GM12878 (cell line): ENCODE results near the gene POU4F3. TPM values are rescaled to one million over a fixed set of nuclear protein-coding genes. Genes with fewer than 3 reads are reported as not detected.

Experiments used
- ATAC-seq: fragments of 200-7000 bp; cut with Tn5 transposase; 3 replicates; pipeline ENCODE4 v1.9.1; 2020; ENCODE audit warnings: mild to moderate bottlenecking, moderate library complexity
- BruUV-seq: library from RNA; stranded (reverse); fragments of 400-500 nt; replicated peaks from 2 replicates; lab custom pipeline; 2021; lab: Mats Ljungman, UMichigan
- CTCF ChIA-PET: fragments of 300-600 bp; sonication (Branson Sonifier 250); formaldehyde crosslinking; extraction: SDS; loops from one replicate; lab custom pipeline; 2021; ENCODE audit warnings: inconsistent platforms; lab: Yijun Ruan, JAX
- POLR2A ChIA-PET: fragments of 350-600 bp; formaldehyde crosslinking; extraction: SDS; loops from one replicate; lab custom pipeline; 2021; ENCODE audit warnings: inconsistent platforms; lab: Charles Lee
- RAD21 ChIA-PET: fragments of 300-600 bp; sonication (Branson Sonifier 250); formaldehyde crosslinking; loops from one replicate; lab custom pipeline; 2023; ENCODE audit warnings: antibody characterized with exemption; ENCODE audit not compliant: unreplicated experiment; lab: Charles Lee
- SMC1A ChIA-PET: fragments of 300-600 bp; sonication (Branson Sonifier 250); formaldehyde crosslinking; loops from one replicate; lab custom pipeline; 2023; ENCODE audit not compliant: unreplicated experiment, uncharacterized antibody; lab: Charles Lee
- DNase-seq: peaks from one replicate; pipeline ENCODE4 v3.0.0-alpha.2; 2011; ENCODE audit warnings: low read depth, low spot score
- FAIRE-seq: peaks from 3 replicates; lab custom pipeline; 2011; peaks lifted over from hg19 to GRCh38; lab: Jason Lieb, UNC
- H2AFZ ChIP-seq: 2 replicates; pipeline ENCODE4 v1.6.0; 2011; ENCODE audit warnings: low read depth, low read length, control low read depth; ENCODE audit not compliant: control insufficient read depth
- H3K27ac ChIP-seq: 2 replicates; pipeline ENCODE4 v1.5.1; 2011; ENCODE audit warnings: control low read depth; ENCODE audit not compliant: control insufficient read depth, insufficient read depth
- H3K27me3 ChIP-seq, 2 experiments: replicated peaks in 1 of 2; 2 replicates each; pipeline versions ENCODE4 v1.6.0 to v1.6.1; 2011; ENCODE audit warnings: low read length in 1 of 2; ENCODE audit not compliant: control insufficient read depth in 2 of 2, insufficient read depth in 2 of 2
- H3K36me3 ChIP-seq, 2 experiments: 2 replicates each; pipeline ENCODE4 v1.5.1; 2011; ENCODE audit warnings: low read length in 1 of 2; ENCODE audit not compliant: control insufficient read depth in 2 of 2, insufficient read depth in 2 of 2
- H3K4me1 ChIP-seq: 2 replicates; pipeline ENCODE4 v1.6.1; 2011; ENCODE audit warnings: mild to moderate bottlenecking, low read length, moderate library complexity, mixed read lengths; ENCODE audit not compliant: control insufficient read depth, insufficient read depth
- H3K4me2 ChIP-seq: 2 replicates; pipeline ENCODE4 v1.6.0; 2011; ENCODE audit warnings: control low read depth; ENCODE audit not compliant: control insufficient read depth, insufficient read depth
- H3K4me3 ChIP-seq: fragments of 200-600 bp; sonication (generic); 2 replicates; pipeline ENCODE4 v1.5.1; 2016
- H3K79me2 ChIP-seq: 2 replicates; pipeline ENCODE4 v1.6.0; 2011; ENCODE audit warnings: low read length; ENCODE audit not compliant: control insufficient read depth, insufficient read depth
- H3K9ac ChIP-seq: 2 replicates; pipeline ENCODE4 v1.8.0; 2011; ENCODE audit warnings: low read length, control low read depth, mixed read lengths; ENCODE audit not compliant: control insufficient read depth, insufficient read depth
- H3K9me3 ChIP-seq: replicated peaks from 3 replicates; pipeline ENCODE4 v1.5.1; 2011; ENCODE audit warnings: mild to moderate bottlenecking, low read length; ENCODE audit not compliant: control insufficient read depth, insufficient read depth
- H4K20me1 ChIP-seq: 2 replicates; pipeline ENCODE4 v1.6.0; 2011; ENCODE audit not compliant: control insufficient read depth, insufficient read depth
- BCLAF1 ChIP-seq: fragments of 450-650 bp; IDR thresholded peaks from 2 replicates; pipeline ENCODE4 v1.6.1; 2017; ENCODE audit warnings: antibody characterized with exemption, mild to moderate bottlenecking, moderate library complexity
- BHLHE40 ChIP-seq, 2 experiments: fragments of 450-650 bp in 1 of 2; IDR thresholded peaks; 2 replicates each; pipeline ENCODE4 v1.6.1; 2011 to 2017; ENCODE audit warnings: low read depth in 2 of 2, borderline replicate concordance in 1 of 2, improper control_type of control experiment in 1 of 2, low read length in 1 of 2, mild to moderate bottlenecking in 1 of 2
- CBX5 ChIP-seq: sonication (generic); IDR thresholded peaks from 2 replicates; pipeline ENCODE4 v1.6.1; 2016; ENCODE audit warnings: low read depth, moderate library complexity, mild to moderate bottlenecking, inconsistent platforms
- NRF1 ChIP-seq: conservative IDR thresholded peaks from 2 replicates; pipeline ENCODE4 v1.6.1; 2011; ENCODE audit warnings: mild to moderate bottlenecking, low read depth, low read length, improper control_type of control experiment
- RAD51 ChIP-seq: fragments of 450-650 bp; IDR thresholded peaks from 2 replicates; pipeline ENCODE4 v1.6.1; 2016; ENCODE audit warnings: moderate library complexity, mild to moderate bottlenecking, inconsistent platforms
- REST ChIP-seq: IDR thresholded peaks from 2 replicates; pipeline ENCODE4 v1.6.1; 2012; ENCODE audit warnings: mild to moderate bottlenecking, low read depth, low read length
- YY1 ChIP-seq: IDR thresholded peaks from 2 replicates; pipeline ENCODE4 v1.6.1; 2011; ENCODE audit warnings: low read depth, mild to moderate bottlenecking, low read length
- ZBED1 ChIP-seq: IDR thresholded peaks from 2 replicates; pipeline ENCODE4 v1.6.1; 2016; ENCODE audit warnings: borderline replicate concordance
- WGBS: methylation state at CpG from one replicate; pipeline ENCODE4 v1.1.6; 2016; ENCODE audit warnings: low lambda C conversion rate; ENCODE audit not compliant: insufficient replicate concordance, insufficient coverage; ENCODE audit errors: missing lambda C conversion rate; 5-methylcytosine and 5-hydroxymethylcytosine counted together
- in situ Hi-C: fragments of 300-500 bp; cut with MboI; formaldehyde crosslinking; loops from 9 replicates; pipeline ENCODE4 v1.14.3; 2018; ENCODE audit warnings: mixed read lengths
- intact Hi-C: fragments of 100-400 bp; cut with micrococcal nuclease; formaldehyde crosslinking; loops from one replicate; pipeline ENCODE4 v1.14.2; 2022; ENCODE audit not compliant: unreplicated experiment
- polyA plus RNA-seq, 11 experiments: library from polyadenylated mRNA; depleted of rRNA in 4 of 11; unstranded in 6 of 11; stranded (reverse) in 5 of 11; fragments of >200 nt; fragmentation: Nextera tagmentation in 4 of 11; fragmentation: Illumina TruSeq in 1 of 11; extraction: Ambion mirVana in 4 of 11; extraction: Trizol in 1 of 11; gene quantifications; 1 replicate in 1 of 11; 2 replicates in 10 of 11; pipeline versions ENCODE4 v1.2.1 to v1.2.3, GENCODE V29; 2011 to 2016; ENCODE audit warnings: inconsistent platforms in 2 of 11, missing spikeins in 2 of 11, low read depth in 1 of 11
- total RNA-seq, 4 experiments: library from RNA; depleted of rRNA in 3 of 4; stranded (reverse); fragments of >200 nt in 3 of 4; fragmentation: Illumina TruSeq in 1 of 4; extraction: Trizol in 1 of 4; gene quantifications; 2 replicates each; pipeline versions ENCODE4 v1.2.1 to v1.2.3, GENCODE V29; 2013 to 2021
- TF ChIP-seq, protein P1 (sequence below): fragments of 450-650 bp; IDR thresholded peaks from 2 replicates; pipeline ENCODE4 v1.6.1; 2018; ENCODE audit warnings: mild to moderate bottlenecking, low read depth, moderate library complexity; ENCODE audit not compliant: partially characterized antibody
- TF ChIP-seq, protein P2 (sequence below), 3 experiments: IDR thresholded peaks in 2 of 3; conservative IDR thresholded peaks in 1 of 3; 2 replicates each; pipeline ENCODE4 v1.5.1; 2011; ENCODE audit warnings: low read depth in 3 of 3, low read length in 3 of 3, mild to moderate bottlenecking in 3 of 3, control low read depth in 2 of 3, moderate library complexity in 2 of 3, inconsistent platforms in 1 of 3, mixed read lengths in 1 of 3; ENCODE audit not compliant: control insufficient read depth in 2 of 3, insufficient read depth in 1 of 3; ENCODE audit errors: extremely low read depth in 1 of 3

Gene POU4F3
- total and polyA plus RNA-seq, 10 of the 15 experiments (the other 5 are each of a cell fraction or from before 2014, with no cell fraction given): 0.03 to 0.19 (median 0.08) TPM; not detected in 5

GRCh38 chr5:146306838-146307237 is 31.8 kb upstream of the POU4F3 start (continued):
- TF ChIP-seq REST (no peak), RAD51 (no peak), NRF1 (no peak), CBX5 (no peak)
- TF ChIP-seq, protein P1, sequence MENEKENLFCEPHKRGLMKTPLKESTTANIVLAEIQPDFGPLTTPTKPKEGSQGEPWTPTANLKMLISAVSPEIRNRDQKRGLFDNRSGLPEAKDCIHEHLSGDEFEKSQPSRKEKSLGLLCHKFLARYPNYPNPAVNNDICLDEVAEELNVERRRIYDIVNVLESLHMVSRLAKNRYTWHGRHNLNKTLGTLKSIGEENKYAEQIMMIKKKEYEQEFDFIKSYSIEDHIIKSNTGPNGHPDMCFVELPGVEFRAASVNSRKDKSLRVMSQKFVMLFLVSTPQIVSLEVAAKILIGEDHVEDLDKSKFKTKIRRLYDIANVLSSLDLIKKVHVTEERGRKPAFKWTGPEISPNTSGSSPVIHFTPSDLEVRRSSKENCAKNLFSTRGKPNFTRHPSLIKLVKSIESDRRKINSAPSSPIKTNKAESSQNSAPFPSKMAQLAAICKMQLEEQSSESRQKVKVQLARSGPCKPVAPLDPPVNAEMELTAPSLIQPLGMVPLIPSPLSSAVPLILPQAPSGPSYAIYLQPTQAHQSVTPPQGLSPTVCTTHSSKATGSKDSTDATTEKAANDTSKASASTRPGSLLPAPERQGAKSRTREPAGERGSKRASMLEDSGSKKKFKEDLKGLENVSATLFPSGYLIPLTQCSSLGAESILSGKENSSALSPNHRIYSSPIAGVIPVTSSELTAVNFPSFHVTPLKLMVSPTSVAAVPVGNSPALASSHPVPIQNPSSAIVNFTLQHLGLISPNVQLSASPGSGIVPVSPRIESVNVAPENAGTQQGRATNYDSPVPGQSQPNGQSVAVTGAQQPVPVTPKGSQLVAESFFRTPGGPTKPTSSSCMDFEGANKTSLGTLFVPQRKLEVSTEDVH: no peak

GRCh38 chr5:146307796-146308195 is 30.8 kb upstream of the POU4F3 start:
- no TSS peak for BruUV-seq
- H3K27me3 ChIP-seq: peaks cover 0 to 1% of the 10 kb centered on the region in 2 experiments; a peak in 2 of 4 replicates
- DNase-seq (no peak), ATAC-seq (no peak), FAIRE-seq (no peak)
- H4K20me1 ChIP-seq: no peaks in the 10 kb centered on the region
- no peak overlapping the region for H2AFZ ChIP-seq
- POLR2A ChIA-PET: no interaction called here
- intact Hi-C loops (no loop called here), in situ Hi-C loops (no loop called here)
- no peak overlapping the region for H3K4me3 ChIP-seq
- RAD21 ChIA-PET: no interaction called here
- H3K4me1 ChIP-seq: no peaks in the 10 kb centered on the region
- CTCF ChIA-PET: no interaction called here
- H3K79me2 ChIP-seq: no peaks in the 10 kb centered on the region
- no peaks in the 10 kb centered on the region for H3K9me3 ChIP-seq
- no peaks in the 10 kb centered on the region for H3K36me3 ChIP-seq
- H3K4me2 ChIP-seq: no peak overlapping the region
- H3K27ac ChIP-seq: no peak overlapping the region
- H3K9ac ChIP-seq: no peak overlapping the region
- SMC1A ChIA-PET: no interaction called here
- 5% methylated on average over 2 of the region's 2 CpGs for WGBS
- no peak for TF ChIP-seq BCLAF1
- no peak for TF ChIP-seq BHLHE40 (IDR thresholded peaks at IDR 0.05; ENCODE audit: borderline replicate concordance in 1 of 2, low read depth in 2 of 2, low read length in 1 of 2)
- no peak for TF ChIP-seq YY1
- TF ChIP-seq ZBED1: no peak
- TF ChIP-seq, protein P2, sequence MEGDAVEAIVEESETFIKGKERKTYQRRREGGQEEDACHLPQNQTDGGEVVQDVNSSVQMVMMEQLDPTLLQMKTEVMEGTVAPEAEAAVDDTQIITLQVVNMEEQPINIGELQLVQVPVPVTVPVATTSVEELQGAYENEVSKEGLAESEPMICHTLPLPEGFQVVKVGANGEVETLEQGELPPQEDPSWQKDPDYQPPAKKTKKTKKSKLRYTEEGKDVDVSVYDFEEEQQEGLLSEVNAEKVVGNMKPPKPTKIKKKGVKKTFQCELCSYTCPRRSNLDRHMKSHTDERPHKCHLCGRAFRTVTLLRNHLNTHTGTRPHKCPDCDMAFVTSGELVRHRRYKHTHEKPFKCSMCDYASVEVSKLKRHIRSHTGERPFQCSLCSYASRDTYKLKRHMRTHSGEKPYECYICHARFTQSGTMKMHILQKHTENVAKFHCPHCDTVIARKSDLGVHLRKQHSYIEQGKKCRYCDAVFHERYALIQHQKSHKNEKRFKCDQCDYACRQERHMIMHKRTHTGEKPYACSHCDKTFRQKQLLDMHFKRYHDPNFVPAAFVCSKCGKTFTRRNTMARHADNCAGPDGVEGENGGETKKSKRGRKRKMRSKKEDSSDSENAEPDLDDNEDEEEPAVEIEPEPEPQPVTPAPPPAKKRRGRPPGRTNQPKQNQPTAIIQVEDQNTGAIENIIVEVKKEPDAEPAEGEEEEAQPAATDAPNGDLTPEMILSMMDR (IDR thresholded peaks at IDR 0.05 in 2 of 3, conservative IDR thresholded peaks at IDR 0.05 in 1 of 3; ENCODE audit: control insufficient read depth in 2 of 3, extremely low read depth in 1 of 3, insufficient read depth in 1 of 3, low read depth in 3 of 3, low read length in 3 of 3): no peak
